DMS53 treated with DMSO at 0.1 percent for 48 hours (cell line): ENCODE results near the gene CDX1.
"Not testable (repeated sequence)": the region's sequence is repeated elsewhere in the genome, so short reads cannot be mapped to it uniquely, and the experiment has no call there.

Source experiments
- DNase-seq: peaks from one replicate; lab custom pipeline; 2025; ENCODE audit not compliant: unreplicated experiment; lab: John Stamatoyannopoulos, UW

Gene CDX1

DNA sequence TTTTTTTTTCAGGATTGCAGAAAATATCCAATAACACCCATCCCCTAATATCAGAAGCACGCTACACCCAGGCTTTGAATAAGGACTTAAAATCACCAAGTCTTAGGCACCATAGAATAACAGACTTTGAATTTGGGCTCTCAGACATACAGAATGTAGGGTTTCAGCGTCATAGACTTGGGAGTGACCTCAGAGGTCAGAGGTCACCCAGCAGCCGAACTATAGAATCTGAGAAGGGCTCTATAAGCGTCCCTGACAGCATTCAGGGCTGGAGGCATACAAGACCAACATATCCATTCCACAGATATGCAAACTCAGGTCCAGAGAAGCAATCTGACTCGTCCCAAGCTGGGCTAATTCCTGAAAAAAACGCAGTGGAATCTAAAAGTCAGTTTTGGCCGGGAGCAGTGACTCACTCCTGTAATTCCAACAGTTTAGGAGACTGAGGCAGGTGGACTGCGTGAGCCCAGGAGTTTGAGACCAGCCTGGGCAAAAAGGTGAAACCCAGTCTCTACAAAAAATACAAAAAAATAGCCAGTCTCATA is 58.0 kb downstream of the CDX1 start:
- DNase-seq = no peak

DNA sequence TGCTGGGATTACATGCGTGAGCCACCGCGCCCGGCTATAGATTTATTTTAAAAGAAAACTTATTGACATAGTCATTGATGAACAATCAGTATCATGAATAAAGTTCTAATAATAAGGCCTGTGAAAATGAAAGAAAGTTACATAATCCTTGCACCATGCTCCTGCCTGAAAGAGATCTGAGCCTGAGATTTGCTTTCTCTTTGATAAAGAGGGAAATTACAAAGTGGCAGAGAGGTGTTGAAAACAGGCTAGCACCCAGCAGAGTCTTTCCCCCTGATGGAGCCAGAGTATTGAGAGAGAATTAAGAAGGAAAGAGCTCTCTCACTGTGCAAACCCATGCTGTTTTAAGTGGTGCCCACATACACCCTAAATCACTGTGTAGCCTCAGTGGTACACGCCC is 60.5 kb downstream of the CDX1 start:
- DNase-seq = no peak

DNA sequence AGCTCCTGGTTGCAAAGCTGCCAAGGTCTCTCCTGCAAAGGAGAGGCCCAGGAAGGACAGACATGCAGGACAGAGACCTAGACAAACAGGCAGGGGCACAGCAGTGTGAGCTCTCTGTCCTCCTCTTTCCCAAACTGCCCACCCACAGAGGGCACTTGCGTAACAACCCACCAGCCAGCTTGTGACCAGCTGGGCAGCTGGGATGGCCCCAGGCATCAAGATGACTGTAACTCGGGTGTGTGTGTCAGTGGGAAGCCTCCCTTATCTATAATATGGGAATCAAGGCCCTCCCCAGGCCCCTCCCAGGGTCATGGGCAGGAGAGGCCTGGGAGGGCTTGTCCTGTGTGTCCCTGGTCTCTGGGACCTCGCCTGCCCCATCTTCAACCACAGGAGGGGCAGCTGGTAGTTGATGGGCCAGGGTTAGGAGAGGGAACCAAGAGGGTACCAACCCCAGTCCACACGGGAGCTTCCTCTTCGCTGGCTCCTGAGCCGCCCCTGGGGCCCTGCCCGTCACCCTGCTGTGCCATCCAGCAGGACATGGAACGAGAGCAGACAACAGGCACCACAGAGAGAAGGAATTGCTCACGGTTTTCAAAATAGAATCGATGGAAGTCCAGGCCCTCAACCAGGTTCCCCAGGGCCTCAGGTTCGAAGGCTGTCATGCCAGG is 61.2 kb downstream of the CDX1 start:
- DNase-seq = no peak

DNA sequence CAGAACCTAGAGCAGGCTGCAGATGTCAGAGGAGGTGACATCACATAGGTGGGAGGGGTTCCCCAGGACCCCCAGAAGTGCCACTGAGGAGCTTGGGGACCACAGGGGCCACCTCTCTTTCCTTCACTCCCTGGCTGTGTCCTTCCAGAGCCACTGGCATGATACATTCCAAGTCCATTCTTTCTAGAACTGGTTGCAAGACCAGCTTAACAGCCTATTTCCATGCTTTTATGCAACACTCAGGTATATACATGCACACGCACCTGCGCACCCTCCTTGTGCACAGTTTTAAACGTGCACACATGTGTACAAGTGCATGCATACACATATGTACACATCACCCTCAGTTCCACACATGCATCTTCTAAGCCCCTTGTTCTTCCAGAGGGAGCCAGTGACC is 63.0 kb downstream of the CDX1 start:
- DNase-seq = no peak

DNA sequence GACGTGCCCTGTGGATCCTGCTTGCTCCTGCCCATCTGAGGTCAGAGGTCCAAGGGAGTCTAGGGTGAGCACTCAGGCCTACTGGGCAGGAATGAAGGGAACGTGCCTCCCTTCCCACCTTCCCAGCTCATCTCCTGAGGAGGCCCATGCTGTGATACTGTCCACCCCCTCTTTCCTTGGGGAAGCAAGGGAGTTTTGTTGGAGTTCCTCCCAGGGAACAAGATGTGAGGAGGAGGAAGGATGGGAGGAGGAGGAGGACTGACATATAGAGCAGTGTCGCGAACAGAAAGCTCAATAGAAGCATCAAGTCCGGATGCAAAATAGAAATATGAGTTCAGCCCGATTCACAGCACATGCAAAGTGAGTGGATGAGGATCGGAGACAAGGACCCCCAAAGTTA is 64.3 kb downstream of the CDX1 start:
- no peak for DNase-seq

DNA sequence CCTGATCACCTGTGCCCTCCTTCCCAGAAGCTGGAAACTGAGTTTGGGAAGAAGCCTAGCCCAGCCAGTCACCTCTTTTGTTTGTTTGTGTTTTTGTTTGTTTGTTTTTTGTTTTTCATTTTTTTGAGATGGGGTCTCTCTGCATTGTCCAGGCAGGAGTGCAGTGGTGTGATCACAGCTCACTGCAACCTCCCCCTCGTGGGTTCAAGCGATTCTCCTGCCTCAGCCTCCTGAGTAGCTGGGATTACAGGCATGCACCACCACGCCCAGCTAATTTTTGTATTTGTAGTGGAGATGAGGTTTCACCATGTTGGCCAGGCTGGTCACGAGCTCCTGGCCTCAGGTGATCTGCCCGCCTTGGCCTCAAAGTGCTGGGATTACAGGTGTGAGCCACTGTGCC is 67.1 kb downstream of the CDX1 start:
- DNase-seq = not testable (repeated sequence)
